Activated naive CD4-positive, alpha-beta T cell (primary cell): ENCODE results near the gene ZNF385D.

Experiments
- DNase-seq, 4 experiments: peaks; one replicate each; lab custom pipeline; 2025; lab: John Stamatoyannopoulos, UW

ZNF385D gene

GRCh38 chr3:21673393-21673792, 77.6 kb downstream of the ZNF385D start:
- DNase-seq, result no peak

GRCh38 chr3:21672303-21672702, 78.7 kb downstream of the ZNF385D start:
- no peak for DNase-seq

GRCh38 chr3:21670386-21670785, 80.6 kb downstream of the ZNF385D start:
- DNase-seq, result no peak

DNA sequence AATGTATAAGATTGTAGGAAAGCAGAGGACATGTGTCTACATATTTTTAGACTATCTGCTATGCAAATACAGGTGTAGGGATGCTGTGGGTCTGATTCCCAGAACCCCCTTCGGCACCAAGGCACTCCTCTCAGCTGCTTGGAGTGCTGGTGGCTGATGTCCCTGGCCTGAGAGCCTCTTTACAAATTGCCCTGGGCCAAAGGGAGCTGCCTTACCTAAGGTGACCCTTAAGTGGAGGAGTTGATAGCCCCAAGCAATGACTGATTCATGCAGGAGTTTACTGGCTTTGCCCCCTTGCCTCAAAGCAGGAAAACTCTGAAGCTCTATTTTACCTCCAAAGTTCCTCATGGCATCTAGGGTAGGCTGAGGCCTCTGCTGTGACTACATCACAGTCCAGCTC, 83.0 kb downstream of the ZNF385D start:
- DNase-seq, result no peak

DNA sequence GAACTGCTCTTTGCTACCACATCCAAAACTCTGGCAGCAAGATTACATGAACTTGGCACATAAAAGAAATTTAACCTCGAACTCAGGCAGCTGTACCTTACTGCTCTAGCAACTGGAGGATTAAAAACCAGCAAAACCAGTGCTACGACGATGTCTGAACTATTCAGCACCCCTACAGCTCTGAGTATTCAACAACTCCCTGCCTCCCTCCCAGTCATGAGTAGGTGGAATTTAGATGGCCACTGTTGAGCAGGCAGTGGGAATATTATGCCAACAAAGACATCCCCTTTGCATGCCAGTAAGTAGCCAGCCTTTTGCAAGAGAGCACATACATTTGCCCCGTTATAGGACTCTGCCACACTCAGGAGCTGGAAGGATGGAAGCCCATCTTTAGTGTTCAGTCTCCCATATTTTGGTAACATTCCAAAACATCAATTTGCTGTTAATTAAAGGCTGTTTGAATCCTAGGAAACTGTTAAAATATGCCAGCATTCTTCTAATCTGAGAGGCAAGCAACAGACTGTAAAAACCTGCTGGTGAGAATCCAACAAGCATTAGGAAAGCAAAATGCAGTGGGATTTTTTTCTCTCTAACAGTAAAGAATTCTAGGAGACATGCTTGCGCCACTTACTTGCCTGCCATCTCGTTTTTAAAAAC, 85.4 kb downstream of the ZNF385D start:
- DNase-seq, result no peak

DNA sequence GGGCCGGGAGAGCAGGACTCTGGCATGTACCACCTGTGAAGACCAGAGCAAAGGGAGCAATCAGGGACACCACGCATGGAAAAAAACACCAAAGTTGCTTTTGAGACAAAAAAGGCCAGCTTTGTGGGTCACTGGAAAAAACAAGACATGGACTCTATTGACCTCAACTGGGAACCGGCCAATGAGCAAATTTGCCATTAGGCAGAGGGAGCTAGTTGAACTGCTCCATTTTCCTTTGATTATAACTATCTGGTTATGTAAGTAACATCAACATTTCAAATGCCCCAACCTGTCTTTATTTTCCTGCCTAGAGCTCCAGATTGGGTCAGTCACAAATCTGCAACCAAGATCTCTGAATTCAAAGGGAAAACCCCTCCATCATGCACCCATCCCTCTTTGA, 86.0 kb downstream of the ZNF385D start:
- no peak for DNase-seq

GRCh38 chr3:21662403-21662802, 88.6 kb downstream of the ZNF385D start:
- no peak for DNase-seq

DNA sequence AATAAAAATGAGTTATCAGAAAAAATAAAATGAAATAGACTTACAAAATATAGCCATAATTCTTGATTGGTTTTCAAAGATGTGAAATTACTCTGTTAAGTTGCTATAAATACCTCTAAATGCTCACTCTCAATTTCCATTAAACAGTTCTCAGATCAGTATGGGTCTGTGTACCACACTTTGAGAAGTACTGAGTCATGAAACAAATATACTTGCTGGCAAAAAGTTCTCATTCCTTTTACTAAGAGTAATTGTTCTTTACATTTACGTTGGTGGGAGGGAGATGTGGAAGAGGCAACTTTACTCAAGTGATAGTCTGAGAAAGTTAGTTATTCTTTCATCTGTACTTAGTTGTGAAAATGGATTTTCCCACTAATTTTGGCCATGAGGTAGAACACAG, 96.3 kb downstream of the ZNF385D start:
- no peak for DNase-seq

- no peak for DNase-seq
These were observed 96.8 kb downstream of the ZNF385D start for GRCh38 chr3:21654241-21654640.

DNA sequence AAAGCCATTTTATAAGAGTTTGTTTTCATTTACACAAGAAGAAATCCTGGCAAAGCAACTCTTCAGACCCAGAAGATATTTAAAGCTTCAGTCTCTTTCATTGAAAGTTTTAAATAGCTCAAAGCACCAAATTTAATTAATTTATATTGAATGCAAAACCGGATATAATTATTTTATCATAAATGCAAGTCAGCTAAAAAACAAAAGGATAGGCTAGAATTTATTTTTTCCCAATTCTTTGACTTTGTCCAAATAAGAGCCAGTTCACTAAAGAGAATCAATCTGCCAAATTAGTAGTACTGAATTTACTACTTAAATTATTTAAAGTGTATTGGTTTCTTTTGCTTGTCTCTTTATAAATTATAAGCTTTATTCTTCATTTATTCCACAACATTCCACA, 101.5 kb downstream of the ZNF385D start:
- no peak for DNase-seq

GRCh38 chr3:21647961-21648360, 103.0 kb downstream of the ZNF385D start:
- DNase-seq, result no peak

GRCh38 chr3:21645121-21645897, 105.7 kb downstream of the ZNF385D start:
- DNase-seq, result no peak

GRCh38 chr3:21644268-21644667, 106.7 kb downstream of the ZNF385D start:
- DNase-seq, result no peak

DNA sequence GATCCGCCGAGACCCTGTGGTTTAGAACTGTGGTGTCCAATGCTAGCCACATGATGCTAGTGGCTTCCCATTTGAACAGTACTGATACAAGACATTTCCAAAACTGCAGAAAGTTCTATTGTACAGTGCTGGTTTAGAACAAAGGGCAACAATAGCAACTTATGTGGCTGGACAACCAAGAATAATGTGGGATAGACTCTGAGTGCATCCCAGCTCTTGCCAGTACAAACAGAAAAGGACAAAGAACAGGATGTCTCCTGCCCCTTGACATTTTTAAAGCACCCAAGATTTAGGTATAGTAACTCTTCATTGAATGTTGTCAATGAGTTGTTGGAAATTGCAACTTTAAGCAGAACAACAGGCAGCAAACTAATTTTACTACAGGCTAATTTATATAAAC, 107.3 kb downstream of the ZNF385D start:
- no peak for DNase-seq

DNA sequence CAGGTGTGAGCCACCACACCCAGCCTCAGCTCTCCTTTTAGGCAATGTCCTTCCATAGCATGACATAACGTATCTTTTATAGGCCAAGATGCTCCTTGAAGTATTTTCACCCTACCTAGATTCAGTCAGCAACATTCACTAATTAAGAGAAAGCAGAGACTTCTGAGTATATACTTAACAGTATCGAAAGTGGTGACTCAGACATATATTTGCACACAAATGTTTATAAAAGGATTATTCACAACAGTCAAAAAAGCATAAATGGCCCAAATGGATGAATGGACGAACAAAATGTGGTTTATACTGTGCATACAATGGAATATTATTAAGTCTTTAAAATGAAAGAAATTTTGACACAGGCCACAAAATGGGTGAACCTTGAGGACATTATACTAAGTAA, 108.6 kb downstream of the ZNF385D start:
- DNase-seq, result no peak

DNA sequence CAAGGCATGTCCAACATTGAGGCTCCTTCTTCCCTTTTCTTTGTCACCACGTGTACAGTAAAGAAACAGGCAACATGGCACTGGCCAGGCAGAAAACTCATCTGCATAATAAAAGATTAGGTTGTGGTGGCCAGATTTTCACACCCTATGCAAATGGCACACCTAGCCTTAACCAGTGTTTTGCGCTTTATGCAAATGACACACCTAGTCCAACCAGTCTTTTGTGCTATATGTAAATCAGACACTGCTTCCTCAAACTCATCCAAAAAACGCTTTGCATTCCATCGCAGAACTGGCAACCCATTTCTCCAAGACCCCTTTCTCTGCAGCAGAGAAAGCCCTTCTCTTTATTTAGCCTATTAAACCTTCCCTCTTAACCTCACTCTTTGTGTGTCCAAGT, 109.1 kb downstream of the ZNF385D start:
- no peak for DNase-seq

DNA sequence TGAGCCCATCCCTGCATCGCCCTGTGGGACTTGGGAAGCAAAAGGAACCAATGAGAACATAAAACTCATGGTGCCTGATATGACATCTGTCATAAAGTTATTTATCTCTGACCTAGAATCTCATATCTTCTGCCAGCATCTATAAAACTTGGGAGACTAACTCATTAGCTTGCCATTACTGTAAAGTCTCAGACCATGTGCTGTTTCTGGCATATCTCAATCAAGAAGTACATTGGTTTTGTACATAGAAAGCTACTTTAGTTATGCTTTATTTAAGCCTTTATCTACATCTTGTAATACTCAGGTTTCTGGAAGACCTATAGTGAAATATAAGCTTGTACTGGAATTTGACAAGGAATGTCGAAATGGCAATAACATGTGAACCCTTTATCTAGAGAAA, 112.5 kb downstream of the ZNF385D start:
- no peak for DNase-seq

DNA sequence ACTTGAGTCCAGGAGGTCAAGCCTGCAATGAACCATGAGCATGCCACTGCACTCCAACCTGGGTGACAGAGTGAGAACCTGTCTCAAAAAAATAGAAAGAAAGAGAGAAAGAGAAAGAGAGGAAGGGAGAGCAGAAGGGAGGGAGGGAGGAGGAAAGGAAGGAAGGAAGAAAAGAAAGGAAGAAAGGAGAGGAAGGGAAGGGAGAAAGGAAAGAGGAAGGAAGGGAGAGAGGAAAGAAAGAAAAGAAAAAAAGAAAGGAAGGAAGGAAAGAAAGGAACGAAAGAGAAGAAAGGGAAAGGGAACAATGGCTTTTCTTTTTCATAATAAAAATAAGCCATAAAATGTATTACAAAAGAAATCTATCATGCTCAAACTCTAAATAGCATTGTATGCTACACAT, 116.9 kb downstream of the ZNF385D start:
- DNase-seq, result no peak

GRCh38 chr3:21624524-21624923, 126.5 kb downstream of the ZNF385D start:
- no peak for DNase-seq

- no peak for DNase-seq
These were observed 129.8 kb downstream of the ZNF385D start for GRCh38 chr3:21621181-21621651.

GRCh38 chr3:21620511-21621155, 130.4 kb downstream of the ZNF385D start:
- DNase-seq, result no peak

DNA sequence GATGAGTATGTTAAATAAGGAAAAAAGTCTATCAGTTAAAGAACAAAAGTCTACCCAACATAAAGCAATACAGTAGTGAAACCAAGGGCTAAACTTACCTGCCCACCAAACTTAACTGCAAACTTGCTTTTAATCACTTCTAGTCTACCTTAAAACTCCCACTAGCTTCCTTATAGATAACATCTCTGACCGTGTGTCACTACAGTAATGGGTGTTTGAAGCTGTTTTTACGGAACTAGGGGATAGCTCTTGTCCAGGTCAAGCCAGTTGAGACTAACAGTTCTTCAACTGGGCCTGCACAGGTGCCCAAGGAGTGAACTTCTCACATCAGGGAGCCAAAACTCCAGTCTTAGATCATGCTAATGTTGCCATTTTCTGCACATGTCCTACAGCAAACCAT, 132.3 kb downstream of the ZNF385D start:
- DNase-seq, result no peak
